Immature natural killer cell (primary cell): ENCODE results near the gene UBE2Q2. TPM values are rescaled to one million over a fixed set of nuclear protein-coding genes. Genes with fewer than 3 reads are reported as not detected.

Experiments used
- DNase-seq, 3 donors: peaks; one replicate each; pipeline ENCODE4 v3.0.0; 2022; ENCODE audit warnings: mixed read lengths in 1 of 3
- H3K27ac Mint-ChIP-seq, 6 donors: one replicate each; pipeline ENCODE4 v1.8.0; 2020; ENCODE audit warnings: mixed read lengths in 6 of 6, mild to moderate bottlenecking in 5 of 6, inconsistent platforms in 4 of 6, moderate library complexity in 3 of 6
- H3K27me3 Mint-ChIP-seq, 3 donors: one replicate each; pipeline ENCODE4 v1.8.0; 2020 to 2021; ENCODE audit warnings: low read depth in 3 of 3, mild to moderate bottlenecking in 3 of 3, mixed read lengths in 3 of 3, moderate library complexity in 3 of 3, inconsistent platforms in 1 of 3
- H3K36me3 Mint-ChIP-seq, 3 donors: one replicate each; pipeline ENCODE4 v1.8.0; 2020; ENCODE audit warnings: mixed read lengths in 3 of 3, inconsistent platforms in 2 of 3, mild to moderate bottlenecking in 2 of 3
- H3K4me1 Mint-ChIP-seq, 2 donors: one replicate each; pipeline ENCODE4 v1.8.0; 2020; ENCODE audit warnings: inconsistent platforms in 2 of 2, mild to moderate bottlenecking in 2 of 2, mixed read lengths in 2 of 2, moderate library complexity in 1 of 2
- H3K4me3 Mint-ChIP-seq, 5 donors: one replicate each; pipeline ENCODE4 v1.8.0; 2020; ENCODE audit warnings: mild to moderate bottlenecking in 5 of 5, mixed read lengths in 5 of 5, inconsistent platforms in 3 of 5, moderate library complexity in 3 of 5
- H3K9me3 Mint-ChIP-seq, 6 donors: one replicate each; pipeline ENCODE4 v1.8.0; 2020; ENCODE audit warnings: mild to moderate bottlenecking in 6 of 6, mixed read lengths in 6 of 6, inconsistent platforms in 4 of 6, moderate library complexity in 3 of 6
- polyA plus RNA-seq, 3 donors: library from polyadenylated mRNA; unstranded; fragments of 300-500 nt; fragmentation: Illumina TruSeq; gene quantifications; one replicate each; pipeline ENCODE4 v1.2.3, GENCODE V29; 2021

Gene UBE2Q2
- polyA plus RNA-seq, 3 donors from 2014 or later: 38.9 to 55.7 (median 52.1) TPM

DNA sequence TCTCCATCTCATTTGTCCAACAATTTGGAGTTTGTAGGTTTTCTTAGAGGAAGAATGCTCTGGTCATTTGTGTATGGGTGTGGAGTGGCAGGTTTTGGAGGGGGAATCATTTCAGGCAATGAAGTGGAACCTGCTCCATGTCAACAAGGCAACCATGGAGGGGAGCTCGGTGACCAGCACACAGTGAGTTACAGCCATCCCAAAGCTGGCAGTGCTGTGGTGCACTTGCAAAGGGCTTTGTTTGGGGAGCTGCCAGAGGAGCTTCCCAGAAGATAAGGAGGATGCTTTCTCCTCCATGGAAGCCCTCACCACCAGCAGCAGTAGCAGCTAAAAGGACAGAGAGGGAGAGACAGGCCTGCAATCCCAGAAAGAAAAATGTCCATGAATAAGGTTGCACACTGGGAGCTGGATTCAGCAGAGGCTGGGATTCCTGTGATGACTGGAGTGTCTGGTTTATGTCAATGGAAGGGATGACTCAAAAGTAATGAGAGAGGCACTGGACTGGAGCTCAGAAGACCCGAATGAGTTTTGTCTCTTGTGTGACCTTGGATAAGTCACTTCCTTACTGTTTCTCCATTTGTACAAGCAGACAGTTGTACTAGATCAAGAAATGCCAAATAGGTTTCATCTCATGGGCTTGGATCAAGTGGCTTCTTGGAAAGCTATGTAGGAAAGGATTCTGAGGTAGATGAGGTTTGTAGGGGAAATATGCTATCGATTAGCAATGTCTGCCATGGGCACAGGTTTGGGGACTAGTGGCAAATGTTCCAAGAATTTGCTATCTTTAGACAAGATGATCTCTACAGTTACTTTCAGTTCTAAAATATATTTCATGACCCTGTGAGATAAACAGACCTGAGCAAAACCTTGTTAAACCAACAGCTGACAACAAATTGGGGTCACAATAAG is 27.2 kb upstream of the UBE2Q2 start:
- no peak overlapping the region for H3K4me3 Mint-ChIP-seq

DNA sequence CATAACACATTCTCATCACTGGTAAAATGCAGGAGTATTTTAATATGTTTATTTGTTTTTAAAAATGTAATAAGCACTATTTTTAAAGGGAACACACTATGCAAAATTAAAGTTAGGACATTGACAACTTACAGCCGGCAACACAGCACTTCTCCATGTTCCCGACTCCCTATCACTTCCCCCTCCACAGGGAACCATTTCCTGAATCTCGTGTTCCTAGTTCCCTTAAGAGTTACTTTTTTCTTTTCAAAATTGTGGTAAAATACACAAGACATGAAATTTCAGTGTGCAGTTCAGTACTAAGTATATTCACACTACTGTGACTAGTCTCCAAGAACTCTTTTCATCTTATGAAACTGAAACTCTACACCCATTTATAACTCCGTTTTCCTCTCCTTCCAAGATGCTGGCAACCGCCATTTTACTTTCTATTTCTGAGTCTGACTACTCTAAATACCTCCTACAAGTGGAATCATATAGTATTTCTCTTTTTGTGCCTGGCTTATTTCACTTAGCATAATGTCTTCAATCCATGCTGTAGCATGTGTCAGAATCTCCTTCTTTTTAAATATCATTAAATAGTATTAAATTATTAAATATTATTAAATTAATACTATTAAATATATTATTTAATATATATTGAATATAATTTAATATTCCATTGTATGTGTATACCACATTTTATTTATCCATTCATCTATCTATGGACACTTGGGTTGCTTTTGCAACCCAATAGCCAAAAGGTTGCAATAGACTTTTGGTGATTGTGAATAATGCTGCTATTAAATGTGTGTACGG is 25.9 kb upstream of the UBE2Q2 start:
- H3K36me3 Mint-ChIP-seq: no peaks in the 10 kb centered on the region
- peaks cover 2 to 3% (median 3%) of the 10 kb centered on the region in 3 donors for H3K27me3 Mint-ChIP-seq
- no peak for DNase-seq
- no peaks in the 10 kb centered on the region for H3K9me3 Mint-ChIP-seq
- peaks cover 0 to 7% of the 10 kb centered on the region in 2 donors for H3K4me1 Mint-ChIP-seq
- peak overlapping the region in 2 of 5 donors; percentile 18 to 30 for H3K4me3 Mint-ChIP-seq
- no peak overlapping the region for H3K27ac Mint-ChIP-seq

More for the DNA sequence above, 27.2 kb upstream of the UBE2Q2 start:
- DNase-seq: no peak
- Mint-ChIP-seq H3K4me1 (peaks cover 0 to 7% of the 10 kb centered on the region in 2 donors), H3K9me3 (no peaks in the 10 kb centered on the region), H3K36me3 (no peaks in the 10 kb centered on the region), H3K27ac (peak overlapping the region in 1 of 6 donors; percentile 44), H3K27me3 (peaks cover 2 to 3% (median 3%) of the 10 kb centered on the region in 3 donors)

DNA sequence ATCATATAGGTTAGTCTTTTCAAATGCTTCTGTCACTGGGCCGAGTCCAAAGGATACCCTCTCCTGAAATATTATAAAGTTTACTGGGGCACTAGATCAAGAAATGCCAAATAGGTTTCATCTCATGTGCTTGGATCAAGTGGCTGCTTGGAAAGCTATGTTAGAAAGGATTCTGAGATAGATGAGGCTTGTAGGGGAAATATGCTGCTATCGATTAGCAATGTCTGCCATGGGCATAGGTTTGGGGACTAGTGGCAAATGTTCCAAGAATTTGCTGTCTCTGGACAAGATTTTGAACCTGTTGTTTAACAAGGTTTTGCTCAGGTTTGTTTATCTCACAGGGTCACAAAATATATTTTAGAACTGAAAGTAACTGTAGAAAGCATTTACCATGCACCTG is 23.0 kb upstream of the UBE2Q2 start:
- Mint-ChIP-seq H3K36me3 (no peaks in the 10 kb centered on the region), H3K4me3 (no peak overlapping the region), H3K9me3 (no peaks in the 10 kb centered on the region), H3K27ac (no peak overlapping the region), H3K27me3 (peaks cover 0 to 5% (median 3%) of the 10 kb centered on the region in 3 donors), H3K4me1 (peaks cover 0 to 7% of the 10 kb centered on the region in 2 donors)
- DNase-seq: no peak

DNA sequence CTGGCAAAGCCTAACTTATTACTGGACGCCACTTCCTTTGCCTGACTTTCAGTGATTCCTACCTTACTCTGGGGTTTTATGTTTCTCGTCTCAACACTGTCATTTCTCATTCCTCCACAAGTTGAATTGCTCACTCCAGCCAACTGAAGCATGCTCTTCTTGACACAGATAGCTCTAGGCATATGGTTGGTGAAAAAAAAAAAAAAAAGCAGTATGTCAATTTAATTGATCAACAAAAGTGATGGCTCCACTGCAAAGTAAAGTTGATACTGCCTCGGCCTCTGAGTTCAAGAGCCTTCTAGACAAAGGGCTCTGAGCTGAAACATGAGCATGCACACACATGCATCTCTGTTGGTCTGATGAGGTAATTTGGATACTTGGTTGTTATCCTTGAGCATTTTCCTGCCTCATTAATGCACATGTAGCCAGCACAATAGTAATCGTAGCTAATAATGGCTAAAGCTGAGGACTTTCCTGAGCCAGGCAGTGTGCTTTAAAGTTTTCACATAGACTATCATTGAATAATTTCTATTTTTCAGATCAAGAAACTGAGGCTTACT is 21.4 kb upstream of the UBE2Q2 start:
- Mint-ChIP-seq H3K9me3 (no peaks in the 10 kb centered on the region), H3K4me3 (no peak overlapping the region), H3K27ac (no peak overlapping the region), H3K36me3 (no peaks in the 10 kb centered on the region), H3K27me3 (peaks cover 0 to 7% (median 5%) of the 10 kb centered on the region in 3 donors), H3K4me1 (peaks cover 0 to 7% of the 10 kb centered on the region in 2 donors)
- no peak for DNase-seq

DNA sequence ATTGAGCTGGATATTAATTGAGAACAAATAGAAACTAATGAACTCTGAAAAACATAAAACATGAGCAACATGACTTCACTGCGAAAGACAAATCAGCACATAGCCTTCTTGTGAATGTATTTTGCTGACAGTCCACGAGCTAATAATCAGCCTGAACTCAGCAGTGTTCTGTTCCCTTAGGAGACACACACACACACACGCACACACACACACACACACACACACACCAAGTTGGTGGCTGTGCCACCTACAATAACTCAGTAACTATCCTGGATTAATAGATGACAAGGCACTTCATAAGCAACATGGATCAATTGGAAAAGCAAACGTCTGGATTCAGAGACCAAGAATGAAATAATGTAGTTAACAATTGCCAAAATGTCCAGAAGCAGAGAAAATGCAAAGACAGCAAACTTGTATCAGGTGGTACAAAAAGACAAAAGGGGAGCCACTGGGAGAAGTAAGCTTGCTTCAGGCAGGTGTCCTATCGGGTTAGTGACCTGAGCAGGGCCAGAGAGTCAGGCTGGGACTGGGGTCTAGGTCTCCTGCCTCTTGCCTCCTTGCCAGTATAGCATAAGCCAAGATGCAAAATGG is 20.5 kb upstream of the UBE2Q2 start:
- Mint-ChIP-seq H3K9me3 (no peaks in the 10 kb centered on the region), H3K27me3 (peaks cover 0 to 7% (median 5%) of the 10 kb centered on the region in 3 donors), H3K4me3 (no peak overlapping the region), H3K4me1 (no peaks in the 10 kb centered on the region), H3K27ac (no peak overlapping the region), H3K36me3 (no peaks in the 10 kb centered on the region)
- no peak for DNase-seq

DNA sequence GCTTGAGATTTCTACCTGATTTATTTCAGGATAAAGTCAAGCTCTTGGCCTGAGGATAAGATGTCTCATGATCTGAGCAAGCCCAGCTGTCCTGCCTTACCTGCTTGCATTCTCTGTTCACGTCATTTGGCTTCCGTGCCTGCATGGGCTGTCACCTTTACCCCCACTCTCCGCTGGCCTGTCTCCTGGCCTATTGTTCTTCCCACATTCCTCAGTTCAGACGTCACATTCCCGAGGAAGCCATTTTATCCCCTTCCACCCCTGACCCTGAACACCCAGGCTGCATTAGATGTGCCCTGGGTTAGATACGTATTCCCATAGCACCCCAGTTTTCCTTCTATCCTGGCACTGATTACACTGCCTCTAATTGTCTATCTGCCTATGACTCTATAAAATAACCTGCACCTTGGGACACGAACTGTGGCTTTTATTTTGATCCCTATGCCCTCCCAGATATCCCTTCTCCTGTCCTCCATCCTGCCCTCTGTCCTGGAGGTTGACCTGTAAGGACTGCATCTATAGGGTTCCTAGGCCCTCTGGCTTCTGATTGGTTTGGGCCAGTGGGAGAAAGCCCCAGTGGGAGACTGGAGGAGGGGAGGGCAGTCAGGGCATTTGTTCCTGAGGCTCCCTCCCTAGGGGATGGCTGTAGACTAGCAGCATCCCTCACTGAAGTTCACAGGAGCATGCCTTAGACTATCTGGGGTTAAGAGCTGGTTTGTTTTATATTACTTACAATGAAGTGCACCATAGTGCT is 19.2 kb upstream of the UBE2Q2 start:
- Mint-ChIP-seq H3K27me3 (peaks cover 0 to 7% (median 5%) of the 10 kb centered on the region in 3 donors), H3K36me3 (no peaks in the 10 kb centered on the region), H3K9me3 (no peaks in the 10 kb centered on the region), H3K4me1 (no peaks in the 10 kb centered on the region), H3K4me3 (no peak overlapping the region), H3K27ac (no peak overlapping the region)
- no peak for DNase-seq

DNA sequence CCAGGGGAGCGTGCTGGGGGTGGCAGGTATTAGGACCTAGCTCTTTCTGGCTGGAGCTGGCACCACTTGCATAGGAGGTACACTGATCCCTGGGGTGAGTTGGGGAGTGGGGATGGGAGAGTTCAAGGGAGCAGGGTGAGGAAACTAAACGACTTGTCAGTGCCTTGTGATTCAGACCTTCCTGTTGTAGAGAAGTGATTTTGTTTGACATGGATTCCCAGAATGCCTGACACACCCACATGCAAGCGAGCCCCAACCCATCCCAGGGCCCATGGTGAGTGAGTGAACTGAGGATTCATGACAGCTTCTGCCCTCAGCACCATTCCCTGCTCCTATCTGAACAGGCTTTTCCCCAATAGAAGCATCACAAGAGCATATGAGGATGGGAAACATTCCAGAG is 15.6 kb upstream of the UBE2Q2 start:
- no peaks in the 10 kb centered on the region for H3K4me1 Mint-ChIP-seq
- no peak overlapping the region for H3K27ac Mint-ChIP-seq
- H3K27me3 Mint-ChIP-seq: peaks cover 0 to 4% (median 2%) of the 10 kb centered on the region in 3 donors
- no peaks in the 10 kb centered on the region for H3K36me3 Mint-ChIP-seq
- no peak overlapping the region for H3K4me3 Mint-ChIP-seq
- no peak for DNase-seq
- H3K9me3 Mint-ChIP-seq: no peaks in the 10 kb centered on the region

DNA sequence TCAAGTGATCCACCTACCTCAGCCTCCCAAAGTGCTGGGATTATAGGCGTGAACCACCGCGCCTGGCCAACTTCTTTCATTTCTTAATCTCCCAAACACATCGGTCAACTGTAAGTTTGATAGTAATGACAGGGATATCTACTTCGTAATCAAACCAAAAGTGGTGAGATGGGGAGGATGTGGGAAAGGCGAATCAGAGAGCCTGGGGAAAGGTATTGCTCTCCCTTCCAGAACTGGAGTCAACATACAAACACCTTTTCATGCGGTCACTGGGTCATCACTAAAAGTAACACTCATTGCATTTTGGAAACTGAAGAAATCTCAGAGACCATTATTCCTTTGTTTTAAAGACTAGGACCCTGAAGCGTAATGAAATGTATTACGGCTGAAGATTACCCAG is 14.8 kb upstream of the UBE2Q2 start:
- no peak overlapping the region for H3K4me3 Mint-ChIP-seq
- no peaks in the 10 kb centered on the region for H3K36me3 Mint-ChIP-seq
- peaks cover 0 to 6% (median 2%) of the 10 kb centered on the region in 3 donors for H3K27me3 Mint-ChIP-seq
- H3K4me1 Mint-ChIP-seq: no peaks in the 10 kb centered on the region
- DNase-seq: no peak
- H3K27ac Mint-ChIP-seq: no peak overlapping the region
- H3K9me3 Mint-ChIP-seq: no peaks in the 10 kb centered on the region

DNA sequence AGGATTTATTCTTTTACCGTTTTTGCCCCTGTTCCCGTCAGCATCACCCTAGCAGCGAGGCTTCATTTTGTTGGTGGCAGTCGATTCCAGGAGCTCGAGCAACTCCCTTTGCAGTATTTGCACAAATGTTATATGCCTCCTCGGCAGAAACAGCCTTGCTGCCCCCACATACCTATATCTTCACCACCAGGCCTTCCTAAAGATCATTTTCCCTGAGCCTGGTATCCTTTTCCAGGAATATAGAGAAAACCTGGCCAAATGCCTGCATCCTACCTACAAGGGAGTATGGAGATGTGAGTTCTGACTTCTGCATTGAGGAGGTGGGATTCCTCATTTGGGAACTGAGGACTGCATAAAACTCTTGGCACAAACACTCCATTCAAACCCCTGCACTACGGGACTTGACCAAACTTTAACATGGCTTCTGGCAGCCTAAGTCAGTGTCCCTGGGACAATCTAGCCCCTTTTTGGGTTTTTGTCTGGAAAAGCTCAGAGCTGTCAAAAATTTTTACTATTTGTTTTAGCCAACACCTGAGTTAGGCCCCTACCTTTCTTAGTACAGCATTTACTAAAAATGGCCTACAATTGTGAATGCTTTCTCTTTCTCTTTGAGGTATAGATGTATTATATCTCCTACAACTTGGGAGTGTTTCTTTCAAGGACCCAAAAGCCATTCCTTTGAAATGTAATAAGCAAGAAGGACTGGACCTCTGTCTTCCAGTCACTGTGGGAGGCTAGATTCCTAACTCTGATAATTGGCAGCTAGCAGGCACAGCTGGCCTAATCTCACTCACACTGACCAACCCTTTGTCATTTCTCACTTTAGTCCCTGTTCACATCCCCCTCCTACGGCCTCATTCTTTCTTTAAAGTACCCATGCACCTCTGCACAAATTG is 12.1 kb upstream of the UBE2Q2 start:
- peak overlapping the region in 1 of 6 donors; percentile 27 for H3K27ac Mint-ChIP-seq
- H3K27me3 Mint-ChIP-seq: peaks cover 0 to 4% (median 2%) of the 10 kb centered on the region in 3 donors
- H3K4me3 Mint-ChIP-seq: no peak overlapping the region
- peaks cover 5 to 6% of the 10 kb centered on the region in 2 donors for H3K4me1 Mint-ChIP-seq
- no peaks in the 10 kb centered on the region for H3K36me3 Mint-ChIP-seq
- H3K9me3 Mint-ChIP-seq: no peaks in the 10 kb centered on the region
- no peak for DNase-seq

DNA sequence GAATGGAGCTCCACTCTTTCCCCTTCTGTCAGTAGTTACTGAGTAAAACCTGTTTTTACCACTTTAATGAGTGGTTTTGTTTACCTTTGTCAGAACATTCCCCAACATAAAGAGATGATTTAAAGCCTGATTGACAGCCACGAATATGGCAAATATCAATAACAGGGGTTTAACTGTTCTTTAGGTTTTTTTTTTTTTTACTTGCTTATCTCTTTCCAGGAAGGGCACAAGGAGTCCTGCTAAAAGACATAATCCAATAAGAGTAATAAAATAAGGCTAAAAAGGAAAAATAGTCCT is 11.5 kb upstream of the UBE2Q2 start:
- no peak for DNase-seq
- Mint-ChIP-seq H3K27me3 (peaks cover 0 to 3% (median under 1%) of the 10 kb centered on the region in 3 donors), H3K27ac (peak overlapping the region in 1 of 6 donors; percentile 27), H3K36me3 (no peaks in the 10 kb centered on the region), H3K4me1 (peaks cover 5 to 6% of the 10 kb centered on the region in 2 donors), H3K9me3 (no peaks in the 10 kb centered on the region), H3K4me3 (no peak overlapping the region)

DNA sequence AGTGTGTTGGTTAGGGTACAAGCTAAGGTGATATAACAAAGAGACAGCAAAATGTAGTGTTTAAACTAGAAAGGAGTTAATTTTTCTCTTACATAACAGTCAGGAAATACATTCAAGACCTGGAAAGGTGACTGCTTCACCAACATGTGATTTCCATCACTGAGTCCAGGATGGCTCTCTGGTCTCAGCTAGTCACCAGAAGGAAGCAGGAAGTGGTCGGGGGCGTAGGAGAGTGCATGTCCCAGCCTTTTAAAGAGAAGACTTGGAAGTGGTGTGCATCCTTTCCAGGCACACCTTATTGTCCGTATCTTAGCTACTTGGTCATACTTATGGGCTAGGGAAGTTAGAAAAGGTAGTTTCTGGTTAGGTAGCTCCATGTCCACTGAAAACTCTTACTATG is 11.1 kb upstream of the UBE2Q2 start:
- DNase-seq: no peak
- H3K4me1 Mint-ChIP-seq: peaks cover 5 to 6% of the 10 kb centered on the region in 2 donors
- no peaks in the 10 kb centered on the region for H3K9me3 Mint-ChIP-seq
- H3K4me3 Mint-ChIP-seq: no peak overlapping the region
- no peak overlapping the region for H3K27ac Mint-ChIP-seq
- H3K36me3 Mint-ChIP-seq: no peaks in the 10 kb centered on the region
- peaks cover 0 to 3% (median 0%) of the 10 kb centered on the region in 3 donors for H3K27me3 Mint-ChIP-seq

DNA sequence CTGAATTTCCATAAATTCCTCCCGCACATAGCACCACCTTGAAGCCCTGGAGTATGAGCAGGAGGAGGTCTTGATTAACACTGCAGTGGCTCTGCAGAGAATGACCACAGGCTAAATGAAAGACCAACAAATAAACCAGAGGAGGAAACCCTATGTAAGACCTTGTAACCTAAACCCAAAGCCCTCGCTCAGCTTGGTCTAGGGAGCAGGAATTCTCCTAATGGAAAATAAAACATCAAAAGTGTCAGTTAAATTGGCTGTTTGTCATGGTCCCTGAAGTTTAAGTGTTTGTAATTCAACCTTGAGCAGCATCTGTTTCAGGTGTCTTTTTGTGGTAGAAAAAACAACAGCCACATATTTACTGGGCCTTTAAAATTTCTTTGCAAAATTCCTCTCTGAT is 9.2 kb upstream of the UBE2Q2 start:
- no peaks in the 10 kb centered on the region for H3K36me3 Mint-ChIP-seq
- no peaks in the 10 kb centered on the region for H3K9me3 Mint-ChIP-seq
- no peak overlapping the region for H3K4me3 Mint-ChIP-seq
- no peak overlapping the region for H3K27ac Mint-ChIP-seq
- H3K4me1 Mint-ChIP-seq: peaks cover 5 to 6% of the 10 kb centered on the region in 2 donors
- no peak for DNase-seq
- peaks cover 0 to 3% (median 0%) of the 10 kb centered on the region in 3 donors for H3K27me3 Mint-ChIP-seq
